Immature natural killer cell (primary cell): Measurements from ENCODE around the gene CNNM1. TPM values are rescaled to one million over a fixed set of nuclear protein-coding genes. Genes with fewer than 3 reads are reported as not detected.

ENCODE experiments used
- DNase-seq, 3 donors: peaks; one replicate each; pipeline ENCODE4 v3.0.0; 2022; ENCODE audit warnings: mixed read lengths in 1 of 3
- H3K27ac Mint-ChIP-seq, 6 donors: one replicate each; pipeline ENCODE4 v1.8.0; 2020; ENCODE audit warnings: mixed read lengths in 6 of 6, mild to moderate bottlenecking in 5 of 6, inconsistent platforms in 4 of 6, moderate library complexity in 3 of 6
- H3K27me3 Mint-ChIP-seq, 3 donors: one replicate each; pipeline ENCODE4 v1.8.0; 2020 to 2021; ENCODE audit warnings: low read depth in 3 of 3, mild to moderate bottlenecking in 3 of 3, mixed read lengths in 3 of 3, moderate library complexity in 3 of 3, inconsistent platforms in 1 of 3
- H3K36me3 Mint-ChIP-seq, 3 donors: one replicate each; pipeline ENCODE4 v1.8.0; 2020; ENCODE audit warnings: mixed read lengths in 3 of 3, inconsistent platforms in 2 of 3, mild to moderate bottlenecking in 2 of 3
- H3K4me1 Mint-ChIP-seq, 2 donors: one replicate each; pipeline ENCODE4 v1.8.0; 2020; ENCODE audit warnings: inconsistent platforms in 2 of 2, mild to moderate bottlenecking in 2 of 2, mixed read lengths in 2 of 2, moderate library complexity in 1 of 2
- H3K4me3 Mint-ChIP-seq, 5 donors: one replicate each; pipeline ENCODE4 v1.8.0; 2020; ENCODE audit warnings: mild to moderate bottlenecking in 5 of 5, mixed read lengths in 5 of 5, inconsistent platforms in 3 of 5, moderate library complexity in 3 of 5
- H3K9me3 Mint-ChIP-seq, 6 donors: one replicate each; pipeline ENCODE4 v1.8.0; 2020; ENCODE audit warnings: mild to moderate bottlenecking in 6 of 6, mixed read lengths in 6 of 6, inconsistent platforms in 4 of 6, moderate library complexity in 3 of 6
- polyA plus RNA-seq, 3 donors: library from polyadenylated mRNA; unstranded; fragments of 300-500 nt; fragmentation: Illumina TruSeq; gene quantifications; one replicate each; pipeline ENCODE4 v1.2.3, GENCODE V29; 2021

Gene CNNM1
- polyA plus RNA-seq, 3 donors from 2014 or later: not detected

DNA sequence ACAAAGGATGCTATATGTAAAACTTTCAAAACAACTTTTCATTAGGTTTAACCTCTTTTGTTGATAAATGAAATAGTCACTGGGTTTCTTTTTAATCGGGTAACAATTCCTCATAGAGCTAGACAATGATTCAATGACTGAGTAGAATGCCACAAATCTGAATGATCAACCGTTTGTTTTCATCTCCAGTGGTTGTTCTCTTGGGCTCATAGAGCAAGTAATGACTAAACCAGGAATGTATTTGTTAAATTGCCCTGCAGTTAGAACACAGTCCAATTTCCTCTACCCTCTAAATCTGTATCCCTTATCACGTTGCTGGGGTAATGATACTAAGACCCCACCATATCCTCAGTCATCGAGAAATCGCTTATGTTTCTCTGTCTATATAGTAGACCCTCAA, 40.0 kb downstream of the CNNM1 start:
- no peaks in the 10 kb centered on the region for H3K36me3 Mint-ChIP-seq
- H3K4me1 Mint-ChIP-seq: no peaks in the 10 kb centered on the region
- H3K27ac Mint-ChIP-seq: no peak overlapping the region
- no peak overlapping the region for H3K4me3 Mint-ChIP-seq
- H3K9me3 Mint-ChIP-seq: no peaks in the 10 kb centered on the region
- no peak for DNase-seq
- peaks cover 0 to 12% (median 7%) of the 10 kb centered on the region in 3 donors for H3K27me3 Mint-ChIP-seq

DNA sequence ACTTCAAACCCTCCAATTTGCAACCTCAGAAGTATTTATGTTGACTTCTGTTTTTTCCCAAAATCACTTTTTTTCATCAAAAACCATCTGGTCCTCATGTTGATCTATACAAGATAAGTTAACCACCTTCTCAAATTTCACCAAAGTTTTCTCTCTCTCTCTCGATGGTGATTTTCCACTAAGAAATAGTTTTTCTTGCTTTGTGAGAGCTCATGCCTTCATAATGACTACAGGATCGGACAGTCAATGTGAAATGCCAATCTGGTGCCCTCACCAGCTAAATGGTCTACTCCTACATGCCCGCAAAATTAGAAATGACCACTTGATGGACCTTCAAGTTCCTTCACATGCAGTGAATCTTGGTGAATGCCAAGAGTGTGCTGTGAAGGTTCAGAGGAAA, 40.4 kb downstream of the CNNM1 start:
- no peaks in the 10 kb centered on the region for H3K4me1 Mint-ChIP-seq
- H3K9me3 Mint-ChIP-seq: no peaks in the 10 kb centered on the region
- H3K27me3 Mint-ChIP-seq: peaks cover 0 to 12% (median 7%) of the 10 kb centered on the region in 3 donors
- H3K4me3 Mint-ChIP-seq: no peak overlapping the region
- H3K27ac Mint-ChIP-seq: no peak overlapping the region
- H3K36me3 Mint-ChIP-seq: no peaks in the 10 kb centered on the region
- DNase-seq: no peak

DNA sequence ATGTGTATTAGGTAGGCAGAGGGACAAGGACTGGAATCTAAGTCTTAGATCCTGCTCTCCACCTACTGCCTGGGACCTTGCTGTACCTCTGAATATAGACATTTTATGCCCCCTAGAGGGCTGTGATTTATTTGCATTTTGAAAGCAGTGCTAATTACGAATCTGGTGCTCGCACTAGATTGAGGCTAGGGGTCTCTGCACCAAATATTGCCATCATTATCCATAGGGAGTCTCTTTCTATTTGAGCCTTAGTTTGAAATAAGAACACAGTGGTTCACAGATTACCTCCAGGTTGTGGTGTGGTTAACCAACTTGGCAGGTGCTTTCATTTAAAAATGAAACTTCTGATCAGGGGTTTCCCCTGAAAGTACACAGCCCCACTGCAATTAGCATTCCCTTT, 41.8 kb downstream of the CNNM1 start:
- Mint-ChIP-seq H3K9me3 (no peaks in the 10 kb centered on the region), H3K36me3 (no peaks in the 10 kb centered on the region), H3K27ac (no peak overlapping the region), H3K27me3 (peaks cover 0 to 12% (median 9%) of the 10 kb centered on the region in 3 donors), H3K4me3 (no peak overlapping the region), H3K4me1 (no peaks in the 10 kb centered on the region)
- no peak for DNase-seq

DNA sequence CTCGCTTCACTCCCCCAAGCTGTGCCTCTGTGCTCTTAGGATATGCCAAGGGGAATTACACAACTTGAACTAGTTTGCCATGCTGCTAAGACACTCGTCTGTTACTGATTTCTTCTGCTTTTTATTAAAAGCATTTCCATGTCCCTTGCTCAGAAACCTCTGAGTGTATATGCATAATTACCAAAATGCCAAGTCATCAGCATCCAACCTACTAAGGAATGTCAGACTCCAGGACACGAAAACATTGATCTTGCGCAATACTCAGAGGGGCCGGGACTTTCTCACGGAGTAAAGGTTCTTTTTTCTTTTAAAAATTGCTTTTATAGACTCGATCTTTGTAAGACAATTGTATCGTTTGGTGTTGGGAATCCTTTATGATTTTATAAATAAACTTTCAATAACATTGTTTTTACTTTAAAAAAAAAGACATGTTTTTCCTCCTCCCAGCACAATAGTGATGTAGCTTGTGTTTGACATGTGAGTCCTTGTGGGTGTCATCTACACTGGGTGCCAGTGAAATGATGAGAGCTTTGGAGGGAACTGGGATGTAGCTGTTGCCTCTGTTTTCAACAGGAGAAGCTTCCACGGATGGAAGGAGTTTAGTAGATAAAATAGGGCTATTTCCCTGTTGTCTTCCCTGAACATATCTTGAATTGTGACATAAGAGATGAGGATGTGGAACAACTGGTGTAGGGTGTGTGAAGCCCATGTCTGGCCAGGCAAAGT, 43.6 kb downstream of the CNNM1 start:
- H3K27ac Mint-ChIP-seq: no peak overlapping the region
- no peaks in the 10 kb centered on the region for H3K36me3 Mint-ChIP-seq
- H3K27me3 Mint-ChIP-seq: peaks cover 0 to 10% (median 7%) of the 10 kb centered on the region in 3 donors
- no peaks in the 10 kb centered on the region for H3K4me1 Mint-ChIP-seq
- DNase-seq: no peak
- H3K9me3 Mint-ChIP-seq: no peaks in the 10 kb centered on the region
- no peak overlapping the region for H3K4me3 Mint-ChIP-seq

DNA sequence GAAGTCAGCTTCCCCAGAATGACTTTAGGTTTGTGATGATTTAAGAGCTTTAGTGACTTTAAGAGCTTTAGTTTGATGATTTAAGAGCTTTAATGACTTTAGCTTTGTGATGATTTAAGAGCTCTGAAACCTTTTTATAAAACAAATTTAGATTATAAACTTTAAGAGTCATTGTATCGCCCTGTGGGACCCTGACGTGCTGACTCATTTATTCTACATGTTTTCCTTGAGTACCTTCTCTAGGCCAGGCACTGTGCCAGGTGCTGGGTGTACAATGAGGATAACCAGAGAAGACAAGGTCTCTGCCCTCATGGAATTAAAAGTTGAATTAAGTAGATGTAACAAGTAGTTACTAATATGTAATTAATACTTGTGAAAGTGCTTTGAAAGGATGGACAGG, 45.4 kb downstream of the CNNM1 start:
- Mint-ChIP-seq H3K27ac (no peak overlapping the region), H3K36me3 (no peaks in the 10 kb centered on the region), H3K4me3 (no peak overlapping the region), H3K4me1 (no peaks in the 10 kb centered on the region), H3K27me3 (peaks cover 0 to 10% (median 8%) of the 10 kb centered on the region in 3 donors), H3K9me3 (no peaks in the 10 kb centered on the region)
- no peak for DNase-seq

DNA sequence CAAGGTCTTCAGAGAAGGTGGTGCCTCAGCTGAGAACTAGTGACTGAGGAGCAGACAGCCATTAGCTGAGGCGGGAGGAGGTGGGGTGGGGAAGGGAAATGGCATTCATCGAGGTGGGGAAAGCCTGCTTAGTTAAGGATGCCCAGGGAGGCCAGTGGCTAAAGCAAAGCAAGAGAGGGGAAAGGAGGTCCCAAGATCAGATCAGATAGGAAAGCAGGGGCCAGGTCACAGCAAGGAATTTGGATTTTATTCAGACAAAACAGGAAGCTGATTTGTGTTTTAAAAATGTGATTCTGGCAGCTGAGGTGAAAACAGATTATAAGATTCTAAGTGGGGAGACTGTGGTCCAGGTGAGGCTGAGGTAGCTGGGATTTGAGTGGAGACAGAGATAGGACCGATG, 45.8 kb downstream of the CNNM1 start:
- peaks cover 0 to 10% (median 8%) of the 10 kb centered on the region in 3 donors for H3K27me3 Mint-ChIP-seq

DNA sequence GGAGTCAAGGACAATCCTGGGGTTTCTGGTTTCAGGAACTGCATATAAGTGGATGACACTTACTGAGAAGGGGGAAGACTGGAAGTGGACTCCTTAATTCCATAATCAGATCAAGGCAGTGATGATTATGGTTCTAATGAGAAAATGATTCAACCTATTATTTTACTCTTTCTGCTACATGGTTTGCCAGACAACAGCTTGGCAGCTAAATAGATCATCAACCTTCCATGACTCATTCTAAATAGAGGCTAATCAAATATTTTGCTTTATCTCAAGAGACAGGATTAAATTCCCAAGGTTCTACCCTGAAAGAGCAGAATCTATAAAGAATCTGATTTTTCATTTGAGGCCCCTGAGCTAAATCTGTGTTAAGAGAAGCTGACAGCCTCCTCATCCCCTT, 46.3 kb downstream of the CNNM1 start:
- Mint-ChIP-seq H3K27ac (no peak overlapping the region), H3K27me3 (peaks cover 0 to 10% (median 8%) of the 10 kb centered on the region in 3 donors), H3K4me1 (no peaks in the 10 kb centered on the region), H3K9me3 (no peaks in the 10 kb centered on the region), H3K36me3 (no peaks in the 10 kb centered on the region), H3K4me3 (no peak overlapping the region)
- no peak for DNase-seq

More for the DNA sequence above, 45.8 kb downstream of the CNNM1 start:
- no peak for DNase-seq
- H3K4me3 Mint-ChIP-seq: no peak overlapping the region
- no peaks in the 10 kb centered on the region for H3K36me3 Mint-ChIP-seq
- no peak overlapping the region for H3K27ac Mint-ChIP-seq
- H3K4me1 Mint-ChIP-seq: no peaks in the 10 kb centered on the region
- no peaks in the 10 kb centered on the region for H3K9me3 Mint-ChIP-seq

DNA sequence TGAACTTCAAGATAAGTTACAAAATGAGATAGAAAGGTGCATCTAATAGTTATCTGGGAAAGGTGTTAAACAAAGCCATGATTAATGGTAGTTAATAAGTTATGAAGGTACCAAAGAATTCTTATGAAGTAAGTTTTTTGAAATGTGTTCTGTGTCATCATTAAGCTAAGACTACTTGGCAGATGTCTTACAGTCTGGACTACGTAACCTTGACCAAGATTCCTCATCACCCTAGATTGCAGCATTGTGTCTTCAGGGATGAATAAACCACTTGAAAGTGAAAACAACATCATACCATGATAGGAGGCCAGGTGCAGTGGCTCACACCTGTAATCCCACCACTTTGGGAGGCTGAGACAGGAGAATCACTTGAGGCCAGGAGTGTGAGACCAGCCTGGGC, 53.0 kb downstream of the CNNM1 start:
- H3K27me3 Mint-ChIP-seq: peaks cover 0 to 4% (median 2%) of the 10 kb centered on the region in 3 donors
- no peak overlapping the region for H3K4me3 Mint-ChIP-seq
- H3K27ac Mint-ChIP-seq: no peak overlapping the region
- DNase-seq: no peak
- no peaks in the 10 kb centered on the region for H3K9me3 Mint-ChIP-seq
- H3K4me1 Mint-ChIP-seq: no peaks in the 10 kb centered on the region
- H3K36me3 Mint-ChIP-seq: no peaks in the 10 kb centered on the region

DNA sequence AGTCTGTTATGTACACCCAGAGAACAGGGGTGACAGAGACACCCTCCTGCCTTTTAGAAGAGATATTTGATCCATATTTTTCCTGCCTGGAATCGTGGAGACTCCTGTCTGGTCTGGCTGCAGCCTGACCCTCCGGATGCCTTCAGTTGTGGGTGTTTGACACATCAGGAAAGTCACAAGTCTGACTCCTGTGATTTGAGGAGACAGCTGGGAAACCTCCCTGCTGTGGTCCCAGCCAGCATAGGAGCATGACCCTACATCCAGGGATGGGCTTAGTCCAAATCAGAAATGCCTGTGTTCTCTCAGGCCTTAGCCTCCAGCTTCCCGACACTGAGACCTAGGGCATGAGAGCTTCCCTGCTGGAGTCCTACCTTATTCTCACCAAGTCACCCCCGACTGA, 57.9 kb downstream of the CNNM1 start:
- Mint-ChIP-seq H3K27ac (no peak overlapping the region), H3K27me3 (peaks cover 0 to 4% (median 1%) of the 10 kb centered on the region in 3 donors), H3K9me3 (no peaks in the 10 kb centered on the region), H3K36me3 (no peaks in the 10 kb centered on the region), H3K4me3 (no peak overlapping the region), H3K4me1 (no peaks in the 10 kb centered on the region)
- no peak for DNase-seq

DNA sequence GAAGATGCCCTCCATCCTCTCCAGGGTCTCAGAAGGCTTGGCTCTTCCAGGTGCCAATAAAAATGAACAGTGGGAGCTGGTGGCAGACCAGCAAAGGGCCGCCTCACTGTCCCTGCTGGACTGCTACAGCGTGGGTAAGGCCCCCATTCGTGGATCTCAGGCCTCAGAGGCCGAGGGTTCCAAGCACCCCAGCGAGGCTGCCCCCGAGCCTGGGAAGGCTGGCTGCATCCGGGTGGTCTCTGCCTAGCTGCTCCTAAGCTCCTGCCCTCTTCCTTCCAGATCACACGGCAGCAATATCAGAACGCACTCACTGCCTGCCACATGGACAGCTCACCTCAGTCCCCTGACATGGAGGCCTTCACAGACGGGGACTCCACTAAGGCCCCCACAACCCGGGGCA, 58.4 kb downstream of the CNNM1 start:
- Mint-ChIP-seq H3K9me3 (no peaks in the 10 kb centered on the region), H3K4me1 (peaks cover 0 to 2% of the 10 kb centered on the region in 2 donors), H3K4me3 (no peak overlapping the region), H3K36me3 (no peaks in the 10 kb centered on the region), H3K27ac (no peak overlapping the region), H3K27me3 (peaks cover 0 to 4% (median 1%) of the 10 kb centered on the region in 3 donors)
- no peak for DNase-seq

DNA sequence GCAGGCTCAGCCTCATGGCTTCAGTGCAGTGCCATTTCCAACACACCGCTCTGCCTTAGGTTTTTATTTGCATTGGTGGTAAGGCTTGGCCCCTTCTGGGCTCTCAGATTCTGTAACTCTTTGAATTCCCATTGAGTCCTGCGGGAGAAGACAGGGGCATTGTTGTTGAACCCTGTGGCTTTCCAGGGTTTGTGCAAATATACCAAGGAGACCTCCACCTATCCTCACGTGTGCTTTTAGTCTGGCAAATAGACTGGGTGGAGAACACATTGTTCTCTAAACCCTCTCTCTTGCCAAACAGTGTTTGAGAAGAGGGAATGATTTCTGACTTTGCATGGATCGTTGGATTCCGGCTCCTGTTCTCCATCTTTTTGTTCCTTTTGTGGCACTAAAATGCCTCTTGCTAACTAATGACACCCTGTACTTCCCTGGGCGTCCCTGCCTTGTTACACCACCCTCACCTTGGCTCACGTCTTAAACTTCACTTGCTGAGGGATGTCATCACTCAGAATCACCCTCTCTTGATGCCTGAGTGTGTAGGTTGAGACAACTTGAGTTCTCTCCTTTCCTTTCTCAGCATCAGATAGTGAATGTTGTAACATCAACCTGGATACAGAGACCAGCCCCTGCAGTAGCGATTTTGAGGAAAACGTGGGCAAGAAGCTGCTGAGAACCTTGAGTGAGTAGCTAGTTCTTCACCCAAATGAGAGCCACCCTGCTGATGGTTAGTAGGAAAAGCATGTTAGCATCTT, 60.7 kb downstream of the CNNM1 start:
- H3K9me3 Mint-ChIP-seq: no peaks in the 10 kb centered on the region

DNA sequence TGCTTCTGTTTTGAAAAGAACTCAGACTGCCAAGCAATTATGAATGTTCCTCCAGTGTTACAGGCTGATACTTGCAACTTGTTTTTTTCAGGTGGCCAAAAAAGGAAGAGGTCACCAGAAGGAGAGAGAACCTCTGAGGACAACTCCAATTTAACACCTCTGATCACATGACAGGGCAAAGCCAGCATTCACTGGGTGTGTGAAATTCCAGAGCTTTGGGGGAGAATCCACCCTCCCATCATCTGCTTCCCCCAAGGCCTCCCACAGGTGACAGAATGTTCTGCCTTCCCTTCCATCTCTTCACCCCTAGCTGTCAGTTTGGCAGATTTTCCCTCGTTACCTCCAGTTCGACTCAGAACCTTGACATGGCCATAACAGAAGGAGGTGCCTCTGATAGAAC, 62.2 kb downstream of the CNNM1 start:
- Mint-ChIP-seq H3K9me3 (no peaks in the 10 kb centered on the region), H3K27ac (no peak overlapping the region), H3K4me1 (peaks cover 0 to 3% of the 10 kb centered on the region in 2 donors), H3K36me3 (no peaks in the 10 kb centered on the region), H3K27me3 (peaks cover 0 to 1% (median 0%) of the 10 kb centered on the region in 3 donors), H3K4me3 (no peak overlapping the region)
- DNase-seq: no peak

More for the DNA sequence above, 60.7 kb downstream of the CNNM1 start:
- DNase-seq: no peak
- peaks cover 0 to 3% of the 10 kb centered on the region in 2 donors for H3K4me1 Mint-ChIP-seq
- H3K27ac Mint-ChIP-seq: no peak overlapping the region
- no peak overlapping the region for H3K4me3 Mint-ChIP-seq
- peaks cover 0 to 4% (median 1%) of the 10 kb centered on the region in 3 donors for H3K27me3 Mint-ChIP-seq
- no peaks in the 10 kb centered on the region for H3K36me3 Mint-ChIP-seq

DNA sequence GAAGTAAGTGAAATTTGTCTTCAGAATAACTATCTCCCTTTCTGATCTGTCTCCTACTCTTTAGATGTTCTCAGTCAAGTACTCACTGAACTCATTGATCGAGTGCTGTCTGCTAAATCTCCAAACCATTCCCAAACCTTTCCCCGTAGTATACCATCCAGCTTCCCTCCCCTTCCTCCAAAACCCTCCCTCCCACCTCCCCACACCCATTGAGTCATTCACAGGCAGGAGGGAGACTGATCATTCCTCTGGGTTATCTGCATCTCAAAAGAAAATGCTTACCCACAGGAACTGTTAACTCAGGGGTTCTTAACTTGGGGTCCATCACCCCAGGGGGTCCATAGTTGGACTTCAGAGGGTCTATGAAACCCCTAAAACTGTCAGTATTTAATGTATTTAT, 63.9 kb downstream of the CNNM1 start:
- peaks cover 0 to 12% (median 4%) of the 10 kb centered on the region in 3 donors for H3K36me3 Mint-ChIP-seq
- H3K4me1 Mint-ChIP-seq: peaks cover 0 to 3% of the 10 kb centered on the region in 2 donors
- DNase-seq: no peak
- H3K27ac Mint-ChIP-seq: no peak overlapping the region
- H3K27me3 Mint-ChIP-seq: peaks cover 0 to 1% (median 0%) of the 10 kb centered on the region in 3 donors
- no peak overlapping the region for H3K4me3 Mint-ChIP-seq
- H3K9me3 Mint-ChIP-seq: no peaks in the 10 kb centered on the region

DNA sequence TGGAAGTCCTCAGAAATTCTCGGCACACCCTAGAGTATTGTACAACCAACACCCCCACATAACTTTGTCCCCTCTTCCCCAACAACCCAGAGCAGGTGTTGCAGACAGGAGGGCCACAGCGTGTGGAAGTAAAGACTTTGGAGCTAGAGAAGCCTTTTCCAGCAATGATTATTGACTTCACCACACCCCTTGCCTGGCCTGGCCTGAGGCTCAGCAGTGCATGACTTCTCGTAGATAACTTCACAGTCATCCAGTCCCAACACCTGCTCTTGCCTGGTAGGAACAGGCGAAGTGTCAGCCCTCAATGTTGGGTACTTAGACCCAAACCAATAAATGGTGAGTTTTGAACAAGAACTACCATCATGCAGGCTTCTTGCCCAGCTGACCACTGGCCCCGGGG, 64.5 kb downstream of the CNNM1 start:
- Mint-ChIP-seq H3K36me3 (peaks cover 0 to 12% (median 4%) of the 10 kb centered on the region in 3 donors), H3K4me3 (no peak overlapping the region), H3K27me3 (peaks cover 0 to 1% (median 0%) of the 10 kb centered on the region in 3 donors), H3K27ac (no peak overlapping the region), H3K9me3 (no peaks in the 10 kb centered on the region), H3K4me1 (peaks cover 0 to 3% of the 10 kb centered on the region in 2 donors)
- DNase-seq: no peak
